ENCODE measurements around the gene RBM5.

Gene RBM5

GRCh38 chr3:50167069-50167840 lies 78.5 kb downstream of the RBM5 start:
- no peak for TF ChIP-seq CTCF (IDR thresholded peaks at IDR 0.05; ENCODE audit: low read depth, low read length)
- H3K4me3 ChIP-seq (ENCODE audit: low read depth, low read length) = no peak overlapping the region

DNA sequence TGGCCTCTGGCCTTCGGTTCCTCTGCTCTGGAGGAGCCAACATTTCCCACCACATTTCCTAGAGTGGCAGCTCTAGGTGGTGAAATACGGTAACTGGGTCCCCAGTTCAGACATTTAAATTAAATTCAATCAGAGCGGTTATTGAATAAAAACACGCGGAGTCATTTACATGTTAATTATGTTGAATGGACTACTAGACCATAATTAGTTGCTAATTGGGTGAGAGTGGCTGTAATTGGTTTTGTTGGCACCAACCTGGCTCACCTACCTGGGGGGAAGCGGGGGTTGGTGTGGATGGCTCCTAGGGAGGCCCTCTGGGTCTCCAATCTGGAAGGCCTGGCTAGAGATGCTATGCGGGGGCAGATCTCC lies 79.1 kb downstream of the RBM5 start:
- no peak for TF ChIP-seq CTCF (IDR thresholded peaks at IDR 0.05; ENCODE audit: low read depth, low read length)
- H3K4me3 ChIP-seq (ENCODE audit: low read depth, low read length) = no peak overlapping the region

GRCh38 chr3:50168388-50168787 lies 79.7 kb downstream of the RBM5 start:
- H3K4me3 ChIP-seq (ENCODE audit: low read depth, low read length) = no peak overlapping the region
- TF ChIP-seq CTCF (IDR thresholded peaks at IDR 0.05; ENCODE audit: low read depth, low read length) = no peak

All from WI38 (cell line).